ENCODE measurements around the gene HNRNPA0. TPM values are rescaled to one million over a fixed set of nuclear protein-coding genes. Genes with fewer than 3 reads are reported as not detected.

The HNRNPA0 gene
- total RNA-seq, 3 donors from 2014 or later (not counting 1 experiment from before 2014, with no cell fraction given): 31.5 to 35.9 (median 33.5) TPM

DNA sequence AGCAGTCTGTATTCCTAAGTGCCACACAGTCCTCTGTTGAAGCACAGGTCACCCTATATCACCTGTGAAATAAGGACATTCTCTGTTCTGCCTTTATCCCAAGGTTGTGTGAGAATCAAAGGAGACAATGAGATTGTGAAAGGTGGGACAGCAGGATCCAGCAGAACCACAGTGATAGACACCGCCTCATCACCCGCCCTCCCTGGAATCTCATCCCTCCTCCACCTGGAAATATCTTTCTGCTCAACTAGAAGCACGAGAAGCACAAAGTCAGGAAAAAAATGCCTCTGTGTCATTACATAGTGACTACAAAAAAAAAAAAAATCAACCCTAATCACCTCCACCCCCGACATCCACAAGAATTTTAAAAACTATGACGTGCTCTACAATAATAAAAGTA lies 50.6 kb downstream of the HNRNPA0 start:
- WGBS (ENCODE audit: insufficient coverage): 96% methylated on average over 4 of the region's 5 CpGs
- H3K4me3 ChIP-seq (ENCODE audit: low read length): no peak overlapping the region
- H3K27ac Mint-ChIP-seq: no peak overlapping the region
- no peaks in the 10 kb centered on the region for H3K27me3 ChIP-seq (ENCODE audit: control insufficient read depth, insufficient read depth, low read length)
- H3K27me3 Mint-ChIP-seq (ENCODE audit: low read depth in 2 of 2): no peaks in the 10 kb centered on the region
- no peaks in the 10 kb centered on the region for H3K36me3 Mint-ChIP-seq
- no peaks in the 10 kb centered on the region for H3K36me3 ChIP-seq (ENCODE audit: control insufficient read depth, insufficient read depth, low read length)
- intact Hi-C loops (cut with micrococcal nuclease): no loop called here
- TF ChIP-seq CTCF (IDR thresholded peaks at IDR 0.05): no peak
- H3K9me3 ChIP-seq (ENCODE audit: control insufficient read depth, insufficient read depth, low read length): no peaks in the 10 kb centered on the region
- no peak for DNase-seq
- no peaks in the 10 kb centered on the region for H3K4me1 Mint-ChIP-seq
- no peaks in the 10 kb centered on the region for H3K9me3 Mint-ChIP-seq
- no peaks in the 10 kb centered on the region for H3K4me1 ChIP-seq (ENCODE audit: control insufficient read depth, insufficient read depth, low read length)
- H3K4me3 Mint-ChIP-seq: no peak overlapping the region
- no peak overlapping the region for H3K27ac ChIP-seq (ENCODE audit: low read length)
- no peak for ATAC-seq

DNA sequence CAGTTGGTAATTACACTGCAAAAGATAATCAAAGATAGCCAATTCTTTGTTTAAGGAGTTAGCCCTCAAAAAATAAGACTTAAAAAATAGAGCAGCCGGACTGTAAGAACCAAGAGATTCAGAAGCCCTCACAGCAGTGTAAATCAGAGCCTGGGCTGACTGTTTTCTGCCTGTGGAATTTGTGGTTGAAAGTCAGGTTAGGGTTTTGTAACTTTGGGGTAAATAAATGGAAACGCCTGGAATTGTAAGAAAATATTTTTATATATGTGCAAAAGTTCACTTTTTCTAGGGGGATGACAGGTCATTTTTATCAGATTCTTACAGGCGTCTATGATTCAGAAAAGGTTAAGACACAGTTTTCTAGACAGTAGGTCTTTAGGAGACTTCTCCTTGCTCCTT lies 53.9 kb downstream of the HNRNPA0 start:
- Mint-ChIP-seq H3K4me3 (no peak overlapping the region), H3K27ac (no peak overlapping the region), H3K36me3 (no peaks in the 10 kb centered on the region), H3K4me1 (peaks cover 6 to 14% of the 10 kb centered on the region in 2 donors), H3K27me3 (ENCODE audit: low read depth in 2 of 2) (no peaks in the 10 kb centered on the region), H3K9me3 (no peaks in the 10 kb centered on the region)
- no peak for DNase-seq
- H3K9me3 ChIP-seq (ENCODE audit: control insufficient read depth, insufficient read depth, low read length): no peaks in the 10 kb centered on the region
- peaks cover 7% of the 10 kb centered on the region for H3K4me1 ChIP-seq (ENCODE audit: control insufficient read depth, insufficient read depth, low read length)
- TF ChIP-seq CTCF (IDR thresholded peaks at IDR 0.05): no peak
- H3K4me3 ChIP-seq (ENCODE audit: low read length): no peak overlapping the region
- H3K27ac ChIP-seq (ENCODE audit: low read length): no peak overlapping the region
- intact Hi-C loops (cut with micrococcal nuclease): no loop called here
- H3K36me3 ChIP-seq (ENCODE audit: control insufficient read depth, insufficient read depth, low read length): no peaks in the 10 kb centered on the region
- ATAC-seq: no peak
- no peaks in the 10 kb centered on the region for H3K27me3 ChIP-seq (ENCODE audit: control insufficient read depth, insufficient read depth, low read length)
- WGBS (ENCODE audit: insufficient coverage): 54% methylated on average over 2 of the region's 3 CpGs

GRCh38 chr5:137699336-137700281 lies 54.6 kb downstream of the HNRNPA0 start:
- H3K4me3 ChIP-seq (ENCODE audit: low read length): no peak overlapping the region
- ATAC-seq: no peak
- Mint-ChIP-seq H3K27me3 (ENCODE audit: low read depth in 2 of 2) (no peaks in the 10 kb centered on the region), H3K4me1 (peaks cover 6 to 14% of the 10 kb centered on the region in 2 donors), H3K27ac (no peak overlapping the region), H3K9me3 (no peaks in the 10 kb centered on the region), H3K36me3 (no peaks in the 10 kb centered on the region), H3K4me3 (no peak overlapping the region)
- no peaks in the 10 kb centered on the region for H3K27me3 ChIP-seq (ENCODE audit: control insufficient read depth, insufficient read depth, low read length)
- intact Hi-C loops (cut with micrococcal nuclease): no loop called here
- no peaks in the 10 kb centered on the region for H3K36me3 ChIP-seq (ENCODE audit: control insufficient read depth, insufficient read depth, low read length)
- H3K4me1 ChIP-seq (ENCODE audit: control insufficient read depth, insufficient read depth, low read length): peaks cover 7% of the 10 kb centered on the region
- no peak overlapping the region for H3K27ac ChIP-seq (ENCODE audit: low read length)
- H3K9me3 ChIP-seq (ENCODE audit: control insufficient read depth, insufficient read depth, low read length): no peaks in the 10 kb centered on the region
- TF ChIP-seq CTCF (IDR thresholded peaks at IDR 0.05): no peak
- DNase-seq: no peak
- 71% methylated on average over 9 of the region's 9 CpGs for WGBS (ENCODE audit: insufficient coverage)

Data from natural killer cell (primary cell).